ENCODE data around the gene EGFR.

EGFR gene

DNA sequence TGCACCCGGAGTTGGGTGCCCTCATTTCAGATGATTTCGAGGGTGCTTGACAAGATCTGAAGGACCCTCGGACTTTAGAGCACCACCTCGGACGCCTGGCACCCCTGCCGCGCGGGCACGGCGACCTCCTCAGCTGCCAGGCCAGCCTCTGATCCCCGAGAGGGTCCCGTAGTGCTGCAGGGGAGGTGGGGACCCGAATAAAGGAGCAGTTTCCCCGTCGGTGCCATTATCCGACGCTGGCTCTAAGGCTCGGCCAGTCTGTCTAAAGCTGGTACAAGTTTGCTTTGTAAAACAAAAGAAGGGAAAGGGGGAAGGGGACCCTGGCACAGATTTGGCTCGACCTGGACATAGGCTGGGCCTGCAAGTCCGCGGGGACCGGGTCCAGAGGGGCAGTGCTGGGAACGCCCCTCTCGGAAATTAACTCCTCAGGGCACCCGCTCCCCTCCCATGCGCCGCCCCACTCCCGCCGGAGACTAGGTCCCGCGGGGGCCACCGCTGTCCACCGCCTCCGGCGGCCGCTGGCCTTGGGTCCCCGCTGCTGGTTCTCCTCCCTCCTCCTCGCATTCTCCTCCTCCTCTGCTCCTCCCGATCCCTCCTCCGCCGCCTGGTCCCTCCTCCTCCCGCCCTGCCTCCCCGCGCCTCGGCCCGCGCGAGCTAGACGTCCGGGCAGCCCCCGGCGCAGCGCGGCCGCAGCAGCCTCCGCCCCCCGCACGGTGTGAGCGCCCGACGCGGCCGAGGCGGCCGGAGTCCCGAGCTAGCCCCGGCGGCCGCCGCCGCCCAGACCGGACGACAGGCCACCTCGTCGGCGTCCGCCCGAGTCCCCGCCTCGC, at the start of gene EGFR:
Gene EGFR (plus strand): TSS at position 657 of the 830 bp plus-strand sequence. CDS start 261 bp downstream, outside the sequence.
- DNase-seq (ENCODE audit: low read depth), result no peak

DNA sequence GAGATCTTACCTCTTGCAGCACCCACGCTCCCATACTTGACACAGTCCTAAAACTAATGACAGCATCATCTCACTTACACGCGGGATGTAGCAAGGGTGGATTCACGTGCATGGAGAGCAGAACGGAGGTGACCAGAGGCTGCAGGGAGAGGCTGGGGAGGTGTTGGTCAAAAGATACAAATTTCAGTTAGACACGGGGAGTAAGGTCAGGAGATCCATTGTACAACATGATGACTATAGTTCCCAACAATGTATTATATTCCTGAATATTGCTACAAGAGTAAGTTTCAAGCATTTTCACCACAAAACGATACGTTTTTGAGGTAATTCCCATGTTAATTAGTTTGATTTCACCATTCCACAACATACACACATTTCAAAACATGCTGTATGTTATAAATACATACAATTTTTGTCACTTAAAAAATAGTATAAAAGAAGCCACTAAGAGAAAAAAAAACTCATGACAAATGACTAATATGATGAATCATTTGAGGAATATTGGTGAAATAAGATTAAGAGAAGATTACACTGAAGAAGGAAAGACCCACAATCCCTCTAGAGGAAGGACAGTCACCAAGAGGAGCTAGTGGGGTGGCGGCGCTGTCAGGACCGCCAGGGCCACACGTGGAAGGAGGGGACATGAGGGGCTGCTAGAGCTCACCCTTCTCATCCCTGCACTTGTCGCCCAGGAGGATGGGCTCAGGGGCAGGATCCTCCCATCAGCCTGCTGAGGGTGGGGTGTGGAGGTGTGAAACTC, 49.4 kb upstream of the EGFR start:
- no peak for DNase-seq (ENCODE audit: low read depth)

DNA sequence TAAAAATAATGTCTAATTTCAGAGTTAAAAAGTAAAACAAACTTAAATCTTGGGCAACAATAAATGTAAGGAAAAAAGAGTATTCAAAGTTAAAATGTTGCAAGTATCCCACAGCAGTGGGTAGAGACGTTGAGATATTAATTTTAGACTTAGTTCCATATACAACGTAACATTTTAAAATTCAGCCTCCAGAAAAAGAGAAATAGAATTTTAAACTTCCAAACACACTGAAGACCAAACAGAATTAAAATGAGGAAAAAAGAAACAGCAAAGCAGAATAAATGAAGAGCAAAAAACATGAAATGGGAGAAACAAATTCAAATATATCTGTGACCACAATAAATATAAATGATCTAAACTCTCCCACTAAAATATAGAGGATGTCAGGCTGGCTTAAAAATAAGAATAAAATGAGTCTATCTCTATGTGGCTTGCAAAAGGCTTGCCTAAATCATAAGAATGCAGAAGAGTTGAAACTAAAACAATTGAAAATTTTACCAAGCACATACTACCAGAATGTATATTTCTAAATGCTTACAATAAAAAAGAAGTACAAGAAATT, 46.0 kb upstream of the EGFR start:
- no peak for DNase-seq (ENCODE audit: low read depth)

GRCh38 chr7:54978364-54979116, 40.3 kb upstream of the EGFR start:
- DNase-seq (ENCODE audit: low read depth), result no peak

DNA sequence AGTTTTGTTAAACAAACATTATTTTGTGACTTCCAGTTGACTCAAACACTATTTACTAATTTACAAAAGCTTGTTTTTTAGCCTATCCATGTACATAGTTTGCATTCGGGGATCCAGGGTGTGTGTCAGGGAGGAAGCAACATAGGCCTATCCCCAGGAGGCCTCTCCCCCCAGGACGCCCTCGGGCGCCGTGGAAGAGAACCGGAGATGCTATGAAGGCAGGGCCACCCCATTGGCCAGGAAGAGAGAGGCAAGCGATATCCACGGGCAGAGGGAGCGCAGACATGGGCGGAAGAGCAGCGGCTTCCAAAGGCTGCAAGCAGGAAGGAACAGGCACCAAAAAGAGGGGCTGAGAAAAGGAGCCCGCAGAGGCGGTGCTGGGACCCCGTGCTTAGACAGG, 38.3 kb upstream of the EGFR start:
- no peak for DNase-seq (ENCODE audit: low read depth)

- no peak for DNase-seq (ENCODE audit: low read depth)
Observed at GRCh38 chr7:54981913-54982312, 36.9 kb upstream of the EGFR start.

GRCh38 chr7:54985426-54986330, 33.1 kb upstream of the EGFR start:
- DNase-seq (ENCODE audit: low read depth), result no peak

- no peak for DNase-seq (ENCODE audit: low read depth)
Observed at GRCh38 chr7:54986716-54987115, 32.1 kb upstream of the EGFR start.

DNA sequence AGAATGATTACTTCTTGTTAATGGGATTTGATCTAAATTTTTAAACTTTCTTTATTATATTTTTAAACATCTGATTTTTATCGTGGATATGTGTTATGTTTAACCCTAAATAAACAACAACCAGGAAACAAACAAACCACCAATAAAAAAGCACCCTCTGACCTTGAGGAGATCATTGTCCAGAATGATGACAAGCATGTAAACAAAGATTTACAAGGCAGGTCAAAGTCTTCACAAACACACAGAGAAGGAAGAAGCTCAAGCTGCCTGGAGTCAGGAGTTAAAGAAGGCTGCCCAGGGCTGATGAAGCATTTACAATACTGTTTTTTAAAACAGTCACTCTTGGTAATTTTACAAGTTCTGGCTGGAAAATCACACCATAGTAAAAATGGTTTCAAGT, 31.0 kb upstream of the EGFR start:
- no peak for DNase-seq (ENCODE audit: low read depth)

DNA sequence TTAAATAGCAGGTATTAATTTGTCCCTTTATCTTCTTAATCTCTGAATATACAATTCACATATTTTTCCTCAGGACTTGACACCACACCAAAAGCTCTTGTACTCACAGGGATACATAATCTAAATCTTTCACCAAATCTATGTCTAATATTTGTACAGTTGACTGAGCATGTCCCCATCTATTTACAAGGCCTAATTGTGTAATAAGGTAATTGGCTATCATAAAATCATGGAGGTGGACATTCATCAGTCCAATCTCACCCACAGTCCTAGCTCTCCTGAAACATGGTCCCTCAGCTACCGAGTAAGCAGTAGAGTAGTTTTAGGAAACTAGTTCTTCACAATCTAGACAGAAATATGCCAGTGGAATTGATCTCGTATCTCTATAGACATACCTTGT, 30.3 kb upstream of the EGFR start:
- no peak for DNase-seq (ENCODE audit: low read depth)

DNA sequence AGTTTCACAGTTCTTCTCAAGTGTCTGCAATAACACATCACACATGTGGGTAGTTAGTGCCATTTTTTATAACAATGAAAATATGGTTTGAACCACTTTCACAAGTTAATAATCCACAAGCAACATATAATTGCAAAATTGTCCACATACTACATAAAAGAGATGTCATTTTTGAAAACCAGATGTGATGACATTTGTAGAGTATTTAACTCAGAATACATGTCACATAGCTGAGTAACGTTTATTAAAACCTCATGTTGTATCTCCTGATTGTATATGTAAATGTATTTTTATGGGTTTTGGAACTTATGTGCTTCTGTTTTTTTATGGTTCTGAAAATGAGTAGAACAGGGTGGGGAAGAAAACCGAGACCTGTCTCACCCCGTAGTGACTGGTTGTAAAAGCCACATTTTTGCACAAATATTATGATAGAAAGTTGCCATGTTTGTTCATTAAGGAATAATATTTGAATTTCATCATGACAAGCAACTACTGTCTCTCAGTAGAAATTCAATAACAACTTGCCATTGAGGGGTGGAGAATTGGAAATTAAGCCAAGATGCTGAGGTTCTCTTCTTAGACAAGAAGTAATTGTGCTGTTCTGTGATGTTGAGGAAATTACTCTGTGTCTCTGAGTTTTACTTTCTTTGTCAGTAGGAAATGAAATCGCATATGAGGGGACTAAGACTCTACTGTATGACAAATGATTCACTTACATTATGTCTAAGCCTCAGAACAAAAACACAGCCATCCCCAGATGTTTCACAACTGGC, 29.2 kb upstream of the EGFR start:
- no peak for DNase-seq (ENCODE audit: low read depth)

DNA sequence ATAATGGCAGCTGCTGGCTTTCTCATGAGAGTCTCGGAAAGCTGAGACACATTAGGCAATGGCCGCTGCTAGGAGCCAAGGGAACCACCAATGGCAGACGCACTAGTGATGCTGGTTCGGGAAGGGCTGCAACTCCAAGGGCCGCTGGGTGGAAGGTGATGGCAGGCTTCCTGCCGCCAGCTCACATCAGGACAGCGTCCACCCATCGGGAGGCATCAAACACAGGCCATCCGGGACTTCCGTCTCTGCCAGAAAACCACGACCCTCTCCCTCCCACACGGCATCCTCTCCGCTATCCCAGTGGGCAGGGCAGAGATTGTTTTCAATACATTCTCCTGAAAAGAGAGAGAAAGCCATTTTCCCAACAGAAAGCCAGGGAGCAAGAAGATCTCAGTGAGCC, 27.5 kb upstream of the EGFR start:
- no peak for DNase-seq (ENCODE audit: low read depth)

GRCh38 chr7:54992871-54993475, 25.8 kb upstream of the EGFR start:
- DNase-seq (ENCODE audit: low read depth), result no peak

GRCh38 chr7:54995166-54995565, 23.7 kb upstream of the EGFR start:
- no peak for DNase-seq (ENCODE audit: low read depth)

DNA sequence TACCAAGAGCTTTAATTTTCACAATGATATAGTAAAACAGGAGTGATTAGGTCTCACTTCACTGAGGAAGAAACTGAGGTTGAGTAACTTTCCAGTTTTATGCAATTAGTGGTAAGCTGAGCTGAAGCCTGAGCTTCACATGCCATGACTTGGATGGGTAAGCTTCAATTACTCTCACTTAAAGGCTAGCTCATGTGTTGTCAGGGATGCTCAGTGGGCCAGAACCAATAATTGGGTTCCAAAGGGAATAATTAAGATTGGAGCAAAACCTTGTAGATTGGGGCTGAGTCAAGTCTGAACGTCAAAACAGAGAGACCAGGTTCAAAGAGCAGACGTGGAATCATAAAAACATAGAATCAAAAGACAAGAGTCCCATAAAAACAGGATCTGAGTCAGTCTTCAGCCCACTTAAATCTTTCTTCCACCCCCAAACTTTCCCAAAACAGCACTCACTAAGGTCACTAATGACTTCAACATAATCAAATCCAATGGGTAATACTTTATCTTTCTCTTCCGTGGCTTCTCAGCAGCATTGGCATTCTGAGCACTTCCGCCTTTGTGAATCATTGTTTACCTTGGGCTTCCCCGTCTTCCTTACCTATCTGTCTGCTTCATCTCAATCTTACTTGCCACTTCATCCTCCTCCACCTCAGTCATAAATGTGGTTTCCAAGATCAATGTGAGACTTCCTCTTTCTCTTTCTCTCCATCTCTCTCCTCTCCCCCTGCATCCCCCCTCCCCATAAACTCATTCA, 23.0 kb upstream of the EGFR start:
- no peak for DNase-seq (ENCODE audit: low read depth)

DNA sequence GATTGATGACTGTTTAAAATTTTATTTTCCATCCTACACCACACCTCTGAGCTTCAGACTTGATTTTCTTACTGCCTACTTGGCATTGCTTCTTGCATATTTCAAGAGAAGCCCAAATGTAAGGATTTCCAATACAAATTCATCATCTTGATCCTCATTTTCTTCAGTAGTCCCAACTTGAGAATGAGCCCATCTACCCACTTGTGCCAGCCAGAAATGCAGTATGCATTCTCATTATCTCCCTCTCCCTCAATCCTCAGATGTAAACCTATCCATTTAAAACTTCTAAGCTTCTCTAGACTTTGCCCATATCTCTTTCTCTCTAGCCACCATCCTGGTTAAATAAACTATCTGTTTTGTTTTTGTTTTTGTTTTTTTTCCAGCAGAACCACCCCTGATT, 22.4 kb upstream of the EGFR start:
- no peak for DNase-seq (ENCODE audit: low read depth)

DNA sequence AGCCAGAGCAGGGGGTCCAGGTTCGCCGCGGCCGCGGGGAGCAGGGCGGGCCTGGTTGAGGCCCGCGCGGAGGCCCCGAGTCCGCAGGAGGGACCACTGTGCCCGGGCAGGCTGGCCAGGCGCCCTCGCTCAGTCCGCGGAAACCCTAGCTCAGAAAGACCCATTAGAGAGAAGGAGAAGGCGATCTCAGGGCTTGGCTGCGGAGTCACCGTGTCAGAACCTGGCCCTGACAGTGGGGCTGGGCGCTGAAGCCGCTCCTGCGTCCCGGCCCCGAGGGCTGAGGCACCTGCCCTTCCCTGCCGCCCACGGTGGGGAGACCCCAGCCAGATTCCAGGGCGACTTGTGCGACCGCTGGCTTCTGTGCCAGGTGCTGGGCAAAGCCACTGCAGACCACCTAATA, 14.2 kb upstream of the EGFR start:
- no peak for DNase-seq (ENCODE audit: low read depth)

DNA sequence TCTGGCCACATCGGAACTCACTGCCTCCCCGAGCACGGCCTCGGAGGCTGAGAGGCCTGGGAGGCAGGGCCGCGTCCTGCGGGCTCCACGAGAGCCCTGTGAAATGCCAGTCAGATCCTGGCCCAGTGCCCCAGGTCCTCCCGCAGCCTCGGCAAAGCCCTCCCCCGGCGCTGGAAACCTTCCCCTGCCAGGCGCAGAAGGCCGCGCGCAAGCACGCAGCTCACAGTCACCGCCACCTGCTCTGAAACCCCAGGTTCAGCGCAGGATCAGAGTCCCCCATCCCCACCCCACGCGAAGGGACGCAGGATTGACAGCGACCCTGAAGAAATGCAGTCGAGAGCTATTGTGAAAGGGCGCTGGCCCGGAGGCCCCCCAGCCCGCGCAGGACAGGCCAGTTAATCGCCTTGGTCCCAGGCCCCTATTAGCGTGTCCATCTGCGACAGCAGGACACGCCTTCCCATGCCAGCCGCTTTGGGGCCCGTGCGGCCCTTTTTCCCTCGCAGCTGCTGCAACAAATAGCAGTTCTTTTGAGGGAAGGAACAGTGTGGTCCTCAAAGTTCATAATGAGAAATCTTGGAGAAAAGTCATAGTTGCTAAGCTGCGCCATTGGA, 13.5 kb upstream of the EGFR start:
- DNase-seq (ENCODE audit: low read depth), result no peak

GRCh38 chr7:55006499-55006898, 12.3 kb upstream of the EGFR start:
- no peak for DNase-seq (ENCODE audit: low read depth)
